Stimulated activated CD4-positive, alpha-beta T cell treated with anti-CD3 and anti-CD28 coated beads, Interleukin-2, amount 100 ng/mL, for 24 hours (primary cell): ENCODE measurements around the gene CKLF.

ENCODE experiments used
- DNase-seq, 2 donors: peaks; one replicate each; pipeline ENCODE4 v3.0.0-alpha.2; 2020

Gene CKLF

DNA sequence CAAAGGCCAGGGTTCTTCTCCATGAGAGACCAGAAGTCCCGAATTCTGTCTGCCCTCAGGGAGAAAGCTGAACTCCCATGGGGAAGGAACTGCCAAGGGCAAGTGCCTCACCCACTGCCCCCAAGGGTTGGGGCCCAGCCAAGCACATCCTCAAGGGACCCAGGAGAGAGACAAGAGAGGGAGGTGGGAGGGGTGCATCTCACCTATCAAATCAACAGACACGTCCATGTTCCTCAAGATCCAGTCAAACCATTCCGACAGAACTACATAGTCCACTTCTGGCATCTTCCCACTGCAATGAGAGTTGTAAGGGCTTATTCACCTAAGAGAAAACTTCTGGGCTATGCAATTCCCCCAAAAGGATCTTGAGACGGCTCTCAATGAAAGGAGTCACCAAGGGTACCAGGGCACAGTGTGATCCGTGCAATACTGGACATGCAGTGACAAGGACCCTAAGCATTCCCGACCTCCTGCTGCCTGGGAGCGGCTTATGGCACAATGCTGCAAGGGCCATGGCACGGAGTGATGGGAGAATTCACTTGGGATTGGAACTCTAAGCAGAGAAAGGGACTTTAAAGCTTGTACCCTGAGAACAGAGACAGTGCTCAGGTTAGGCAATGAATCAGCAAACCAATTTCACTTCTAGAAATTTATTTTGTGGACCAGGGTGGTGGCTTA, 34.7 kb upstream of the CKLF start:
- no peak for DNase-seq

DNA sequence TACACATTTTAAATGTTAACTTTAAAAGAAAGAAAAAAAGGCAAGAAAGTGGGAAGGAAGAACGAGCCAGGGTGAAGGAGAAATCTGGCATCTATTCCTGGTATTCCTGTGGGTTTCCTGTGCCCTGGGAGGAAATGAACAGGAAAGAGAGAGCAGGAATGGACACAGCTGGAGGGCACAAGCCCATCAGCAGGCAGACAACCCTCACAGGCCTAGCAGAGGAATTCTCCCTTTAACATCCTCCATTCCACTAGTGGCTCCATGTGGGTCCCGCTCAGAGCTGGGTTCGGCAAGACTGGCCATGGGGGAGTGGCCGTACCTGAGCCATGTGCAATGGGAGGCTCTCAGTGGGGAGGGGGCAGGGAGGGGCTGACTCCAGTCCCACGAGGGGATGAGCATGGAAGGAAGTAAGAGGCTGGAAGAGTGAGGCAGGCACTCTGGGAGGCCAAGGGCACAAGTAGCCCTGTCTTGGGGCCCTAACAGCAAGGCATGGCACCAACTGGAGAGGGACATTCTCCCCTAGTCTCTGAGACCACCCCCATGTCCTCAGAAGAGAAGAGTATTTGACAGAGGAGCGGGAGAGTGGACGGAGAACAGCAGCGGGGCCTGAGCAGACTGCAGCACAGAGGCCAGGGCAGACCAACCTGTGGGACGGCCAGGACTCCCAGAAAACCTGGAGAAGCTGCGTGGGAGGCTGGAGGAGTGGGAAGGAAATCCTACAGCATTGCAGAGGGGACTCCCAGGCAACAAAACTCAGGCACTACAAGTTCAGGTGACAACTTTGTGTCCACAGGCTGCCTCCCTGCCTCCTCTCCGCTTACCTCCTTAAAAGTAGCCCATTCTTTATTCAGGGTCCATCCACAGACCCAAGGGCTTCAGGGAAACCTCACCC, 32.6 kb upstream of the CKLF start:
- DNase-seq: no peak

DNA sequence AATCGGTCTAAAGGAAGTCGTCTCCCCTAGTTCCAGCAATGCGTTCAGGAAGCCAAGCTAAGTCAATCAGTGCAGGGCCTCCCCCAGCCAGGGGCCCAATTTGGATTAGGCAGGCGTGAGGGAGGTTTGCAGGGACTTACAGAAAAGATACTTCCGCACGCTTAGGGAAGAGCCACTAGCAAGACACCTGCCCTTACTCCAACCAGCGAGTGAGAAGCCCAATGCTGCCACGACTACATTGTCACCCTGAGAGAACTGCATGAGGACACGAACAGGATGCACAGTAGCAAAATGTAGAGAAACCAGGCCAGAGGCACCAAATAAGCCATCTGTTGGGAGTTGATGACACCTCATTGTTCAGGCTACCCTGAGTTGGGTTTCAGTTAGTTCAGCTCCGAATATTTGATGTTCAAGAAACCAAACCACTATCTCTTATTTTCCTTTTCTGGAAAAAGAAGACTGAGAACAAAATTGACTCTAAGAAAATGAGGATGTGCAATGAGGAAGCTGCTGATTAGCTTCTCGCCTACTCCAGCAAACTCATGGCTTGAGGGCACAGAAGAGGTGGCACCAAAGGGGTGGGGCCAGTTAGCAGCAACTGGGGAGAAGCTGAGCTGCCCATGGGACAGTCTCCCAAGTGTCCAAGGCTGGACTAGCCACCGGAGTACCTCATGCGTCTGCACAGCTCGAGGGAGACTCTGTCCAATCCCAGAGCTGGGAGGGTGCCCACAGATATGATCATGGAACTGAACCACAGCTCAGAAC, 31.8 kb upstream of the CKLF start:
- DNase-seq: no peak

DNA sequence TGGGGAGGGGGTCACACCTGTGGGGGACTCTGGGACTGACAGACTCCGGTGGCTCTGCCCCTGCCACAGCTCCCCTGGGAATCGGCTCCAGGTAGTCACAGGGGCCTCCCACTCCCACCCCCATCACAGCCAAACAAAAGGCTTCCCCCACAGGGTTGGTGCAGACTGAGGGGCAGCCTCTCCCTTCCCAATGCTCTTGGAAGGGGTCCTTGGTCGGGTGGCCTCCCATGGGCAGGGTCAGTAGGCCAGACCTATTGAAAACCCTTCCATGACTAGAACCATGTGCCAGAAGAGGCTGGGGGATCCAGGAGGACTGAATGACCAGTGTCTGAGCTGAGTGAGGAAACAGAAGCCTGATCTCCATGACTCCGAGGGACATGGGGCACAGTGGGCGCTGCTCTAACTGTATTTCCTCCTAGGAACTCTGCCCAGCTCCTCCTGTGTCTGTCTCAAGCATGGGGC, 31.1 kb upstream of the CKLF start:
- no peak for DNase-seq

DNA sequence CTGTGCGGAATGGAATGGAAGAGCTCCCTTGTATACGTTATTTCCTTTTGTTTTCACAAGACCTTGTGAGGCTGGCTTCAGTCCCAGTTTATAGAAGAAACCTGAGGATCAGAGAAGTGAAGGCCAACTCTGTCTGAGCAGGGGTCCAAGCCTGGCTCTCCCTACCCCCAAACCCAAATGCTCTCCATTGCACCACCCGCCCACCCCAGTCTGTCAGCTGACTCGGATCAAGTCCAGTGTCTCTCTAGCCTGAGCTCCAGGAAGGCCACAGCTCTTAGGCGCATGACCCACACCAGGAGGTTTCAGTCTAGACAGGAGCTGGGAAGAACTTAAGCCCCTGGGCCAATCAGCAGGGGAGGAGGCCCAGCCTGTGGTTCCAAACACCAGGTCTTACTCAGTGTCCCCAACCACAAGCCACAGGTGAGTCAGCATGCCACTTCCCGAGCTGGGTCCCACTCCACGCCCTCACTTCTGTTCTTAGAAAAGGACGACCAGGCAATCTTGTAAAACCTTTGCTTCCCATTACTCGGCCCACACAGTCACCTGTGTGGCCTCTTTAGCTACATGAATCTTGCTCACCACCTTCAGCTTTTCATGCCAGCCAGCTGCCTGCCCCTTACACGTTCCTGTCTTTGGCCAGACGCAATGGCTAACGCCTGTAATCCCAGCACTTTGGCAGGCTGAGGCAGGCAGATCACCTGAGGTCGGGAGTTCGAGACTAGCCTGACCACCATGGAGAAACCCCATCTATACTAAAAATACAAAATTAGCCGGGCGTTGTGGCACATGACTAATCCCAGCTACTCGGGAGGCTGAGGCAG, 30.2 kb upstream of the CKLF start:
- DNase-seq: peak; percentile 93 to 94

DNA sequence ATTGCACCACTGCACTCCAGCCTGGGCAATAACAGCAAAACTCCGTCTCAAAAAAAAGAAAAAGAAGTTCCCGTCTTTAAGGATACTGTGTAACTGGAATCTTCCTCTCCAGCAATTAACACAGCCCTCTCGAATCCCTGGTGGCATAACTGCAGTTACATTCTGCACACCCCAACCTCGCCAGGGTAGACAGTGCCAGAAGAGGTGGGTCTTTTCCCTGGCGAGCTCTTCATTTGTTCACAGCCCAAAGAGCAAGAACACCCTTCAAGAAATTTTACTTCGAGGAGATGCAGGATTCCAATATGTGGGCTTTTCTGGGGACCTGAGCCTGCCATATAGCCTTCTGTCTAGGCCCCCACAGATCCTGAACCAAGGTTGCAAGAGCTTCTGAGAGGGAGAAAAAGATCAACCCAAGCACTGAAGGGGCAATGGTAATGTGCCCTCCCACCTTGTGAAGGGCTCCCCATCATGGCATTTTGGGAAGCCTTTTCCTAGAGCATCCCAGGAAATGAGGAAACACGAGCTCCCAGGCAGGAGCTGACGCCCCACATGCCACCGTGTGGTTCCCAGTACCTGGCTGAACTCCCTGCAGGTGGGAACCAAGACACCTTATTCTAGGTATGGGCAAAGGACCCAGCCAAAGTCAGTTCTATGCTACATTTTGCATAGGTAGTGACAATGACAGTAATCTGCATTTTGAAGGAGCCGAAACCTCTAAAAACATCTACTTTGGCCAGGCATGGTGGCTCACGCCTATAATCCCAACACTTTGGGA, 29.4 kb upstream of the CKLF start:
- DNase-seq: no peak

DNA sequence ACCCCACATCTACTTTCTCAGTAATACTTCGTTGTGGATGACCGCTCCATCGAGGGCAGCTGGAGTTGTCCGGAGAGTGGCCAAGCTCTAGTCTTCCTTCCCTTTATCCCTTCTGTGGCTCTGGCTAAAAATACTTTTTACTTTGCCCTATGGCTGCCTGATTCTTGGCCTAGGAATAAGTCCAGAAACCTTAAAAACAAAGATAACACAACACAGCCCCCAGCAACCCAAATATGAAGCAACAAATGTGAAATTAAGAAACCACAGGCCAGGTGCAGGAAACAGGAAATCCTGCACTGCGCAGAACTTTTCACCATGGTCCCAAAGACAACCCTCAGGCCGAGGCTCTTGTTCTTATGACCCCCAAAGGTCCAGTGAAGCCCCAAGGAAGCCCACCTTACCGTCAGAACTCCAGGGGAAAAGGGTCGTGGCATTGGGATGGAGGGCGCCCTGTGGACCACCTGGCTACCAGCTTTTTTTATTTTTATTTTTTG, 28.5 kb upstream of the CKLF start:
- DNase-seq: no peak

DNA sequence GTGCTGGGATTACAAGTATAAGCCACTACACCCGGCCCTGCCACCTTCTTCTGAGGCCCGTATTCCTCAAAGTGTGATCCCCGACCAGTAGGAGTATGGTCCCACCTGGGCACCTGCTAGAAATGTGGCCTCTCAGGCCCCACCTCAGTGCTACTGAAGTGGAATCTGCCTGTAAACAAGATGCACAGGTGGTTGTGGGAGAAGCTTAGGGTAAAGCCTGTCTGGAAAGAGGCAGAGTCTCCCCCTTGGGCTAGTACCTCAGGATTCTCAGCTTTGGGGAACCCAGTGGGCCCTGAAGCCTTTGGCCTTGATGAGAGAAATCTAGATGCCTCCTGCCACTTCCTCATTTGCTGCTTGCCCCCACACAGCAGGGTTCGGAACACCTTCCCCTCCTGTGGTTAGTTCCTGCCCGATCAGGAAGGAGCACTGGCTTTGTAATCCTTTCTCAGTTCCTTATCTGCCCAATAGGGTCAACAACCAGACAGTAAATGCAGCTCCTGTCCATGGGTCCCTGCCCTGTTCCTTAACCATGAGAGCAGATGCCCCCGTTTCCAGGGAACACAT, 27.7 kb upstream of the CKLF start:
- DNase-seq: no peak

DNA sequence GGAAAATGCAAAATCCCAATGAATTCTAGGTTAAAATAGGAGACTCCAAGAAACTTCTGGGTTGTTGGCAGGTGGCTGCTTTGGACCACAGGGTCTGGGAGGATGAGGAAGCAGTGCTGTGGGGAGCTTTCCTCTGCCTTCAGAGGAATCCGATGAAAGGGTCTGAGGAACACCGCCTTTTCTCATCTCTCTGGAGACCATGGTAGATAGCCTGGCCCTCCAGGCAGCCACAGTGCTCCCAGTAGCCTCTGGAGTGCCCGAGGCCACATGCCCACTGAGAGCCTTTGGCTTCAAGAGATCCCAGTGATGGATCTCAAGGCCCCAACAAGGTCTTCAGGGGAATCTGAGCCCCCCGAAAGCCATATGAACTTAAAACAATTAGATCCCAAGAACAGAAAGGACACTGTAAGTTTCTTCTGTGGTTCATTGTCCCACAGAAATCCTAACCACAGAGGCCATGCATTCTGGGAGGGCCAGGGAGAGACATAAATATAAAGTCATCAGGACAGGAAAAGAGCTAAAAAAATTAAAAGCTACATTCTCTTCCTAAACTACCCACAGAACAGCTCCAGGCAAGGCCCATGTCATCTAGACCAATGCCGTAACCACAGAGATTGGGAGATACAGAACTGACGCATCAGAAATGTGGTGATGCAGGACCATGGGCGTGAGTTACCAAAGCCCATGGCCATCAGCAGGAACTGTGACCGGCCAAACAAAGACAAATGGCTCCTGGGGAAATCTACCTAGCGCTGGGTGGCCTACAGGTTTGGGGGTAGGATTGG, 26.8 kb upstream of the CKLF start:
- no peak for DNase-seq

DNA sequence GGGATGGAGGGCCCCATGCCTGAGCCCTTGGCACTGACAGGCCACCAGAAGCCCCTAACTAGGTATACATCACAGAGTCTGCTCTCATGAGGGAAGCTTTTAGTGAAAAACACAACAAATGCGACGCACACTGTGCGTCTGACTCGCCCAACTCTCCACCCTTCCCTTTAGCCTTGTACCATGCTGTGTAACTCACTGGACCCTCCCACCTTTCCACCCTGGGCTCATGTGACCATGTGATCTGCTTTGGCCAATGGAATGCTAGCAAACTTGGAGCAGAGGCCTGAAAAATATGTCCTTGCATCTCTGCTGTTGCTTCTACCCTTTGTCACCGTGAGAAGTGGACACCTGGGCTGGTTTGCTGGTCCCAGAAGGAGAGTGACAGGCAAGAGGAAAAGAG, 24.1 kb upstream of the CKLF start:
- DNase-seq: no peak

DNA sequence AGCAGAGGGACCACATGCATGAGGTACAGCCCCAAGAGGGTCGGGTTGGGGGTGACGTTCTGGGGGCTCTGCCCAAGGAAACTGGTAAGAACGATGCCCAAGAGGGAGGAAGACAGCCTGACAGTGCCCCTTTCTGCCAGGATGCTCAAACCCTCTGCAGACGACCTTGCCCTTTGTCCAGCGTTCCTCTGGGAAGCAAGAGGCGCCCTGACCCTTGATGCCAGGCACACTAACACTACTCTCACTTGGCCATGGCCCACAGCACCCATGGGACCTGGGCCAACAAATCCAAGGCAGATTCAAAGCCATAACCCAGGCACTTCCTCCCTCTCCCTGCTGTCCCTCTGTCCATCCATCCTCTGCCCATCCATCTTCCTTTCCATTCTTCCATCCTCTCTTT, 22.9 kb upstream of the CKLF start:
- no peak for DNase-seq

DNA sequence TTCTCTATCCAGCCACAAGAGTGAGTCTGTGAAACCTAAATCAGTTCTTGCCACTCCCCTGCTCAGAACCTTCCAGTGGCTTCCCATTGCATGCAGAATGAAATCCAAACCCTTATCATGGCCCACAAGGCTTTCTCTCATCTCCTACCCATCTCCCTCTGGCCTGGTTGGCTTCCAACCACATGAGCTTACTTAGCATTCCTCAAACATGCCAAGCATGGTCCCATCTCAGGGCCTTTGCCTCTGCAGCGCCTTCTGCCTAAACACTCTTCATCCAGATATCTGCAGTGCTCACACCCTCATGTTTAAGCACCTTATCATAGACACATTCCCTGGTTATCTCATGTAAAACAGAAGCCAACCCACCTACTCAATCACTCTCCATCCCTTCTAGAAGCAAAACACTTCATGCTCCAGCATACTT, 18.0 kb upstream of the CKLF start:
- no peak for DNase-seq

DNA sequence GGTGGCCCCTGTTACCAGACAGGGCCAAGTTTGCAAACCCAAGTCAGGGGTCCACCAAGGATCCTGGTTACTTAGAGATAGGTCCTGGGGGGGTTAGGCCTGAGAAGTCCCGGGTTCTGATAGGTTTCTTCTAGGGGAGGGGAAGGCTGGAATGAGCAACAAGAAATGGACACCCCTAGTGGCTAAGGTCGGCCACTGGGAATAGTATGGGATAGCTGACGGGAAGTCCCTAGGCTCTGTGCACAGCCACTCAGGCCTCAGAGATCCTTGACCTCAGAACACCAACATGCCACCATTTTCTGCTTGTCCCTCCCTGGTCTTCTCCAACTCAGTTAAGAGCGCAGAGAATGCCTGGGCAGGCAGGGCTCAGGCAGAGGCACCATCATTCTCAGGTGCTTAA, 15.9 kb upstream of the CKLF start:
- DNase-seq: no peak

DNA sequence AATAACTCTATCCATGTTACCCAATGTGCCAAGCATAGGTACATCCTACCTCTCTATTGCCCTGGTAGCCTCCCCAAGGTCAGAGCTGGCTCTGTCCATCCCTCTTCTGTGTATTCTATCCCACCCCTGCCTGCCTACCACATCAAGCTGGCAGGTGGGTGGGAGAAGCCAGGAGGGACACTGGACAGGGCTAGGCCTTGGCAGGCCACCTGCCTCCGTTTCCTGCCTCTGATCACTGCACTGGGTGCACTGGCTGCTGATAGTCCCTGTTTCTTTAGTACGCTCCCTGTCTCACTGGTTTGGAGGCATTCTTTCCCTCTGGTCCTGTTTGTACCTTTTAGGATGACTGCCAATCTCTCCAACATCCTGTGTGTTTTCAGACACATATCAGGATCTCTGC, 15.1 kb upstream of the CKLF start:
- no peak for DNase-seq

DNA sequence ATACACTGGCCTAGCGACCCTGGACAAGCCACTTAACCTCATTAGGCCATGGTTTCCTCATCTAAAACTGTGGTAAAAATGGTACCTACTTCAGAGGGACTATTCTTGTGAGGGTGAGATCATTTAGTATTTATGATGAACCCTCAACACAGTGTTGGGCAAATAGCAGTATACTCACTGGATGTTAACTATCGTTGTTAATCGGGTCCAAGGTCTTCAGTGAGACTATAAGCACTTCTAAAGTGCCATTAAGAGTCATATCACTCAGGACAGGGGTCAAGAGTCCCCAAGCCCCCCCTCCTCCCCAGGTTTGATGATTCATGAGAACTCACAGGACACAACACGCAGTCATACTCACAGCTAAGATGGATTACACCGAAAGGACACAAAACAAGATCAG, 13.5 kb upstream of the CKLF start:
- DNase-seq: no peak

DNA sequence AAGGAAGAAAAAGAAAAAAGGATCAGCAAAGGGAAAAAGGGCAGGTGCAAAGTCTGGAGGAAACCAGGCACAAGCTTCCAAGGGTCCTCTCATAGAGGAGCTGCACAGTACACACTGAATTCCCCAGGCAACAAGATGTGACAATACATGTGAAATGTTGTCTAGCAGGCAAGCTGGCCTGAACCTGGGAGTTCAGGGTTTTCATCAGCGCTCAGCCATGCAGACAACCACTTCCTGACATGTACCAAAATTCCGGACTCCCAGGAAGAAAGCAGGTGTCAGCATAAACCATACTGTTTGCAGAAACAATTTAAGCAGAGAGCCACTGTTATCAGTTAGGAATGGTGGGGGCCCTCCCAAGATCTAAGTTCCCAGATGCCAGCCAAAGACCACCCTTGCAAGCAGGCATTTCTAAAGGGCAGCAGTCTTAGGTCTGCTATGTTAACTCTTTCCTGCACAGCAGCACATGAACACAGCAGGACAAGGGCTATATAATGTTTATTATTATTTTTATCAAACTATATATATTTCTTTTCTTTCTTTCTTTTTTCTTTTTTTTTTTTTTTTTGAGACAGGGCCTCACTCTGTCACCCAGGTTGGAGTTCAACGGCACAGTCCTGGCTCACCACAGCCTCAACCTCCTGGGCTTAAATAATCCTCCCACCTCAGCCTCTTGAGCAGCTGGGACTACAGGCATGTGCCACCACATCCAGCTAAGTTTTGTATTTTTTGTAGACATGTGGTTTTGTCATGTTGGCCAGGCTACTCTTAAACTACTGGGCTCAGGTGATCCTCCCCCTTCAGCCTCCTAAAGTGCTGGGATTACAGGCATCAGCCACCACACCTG, 12.5 kb upstream of the CKLF start:
- no peak for DNase-seq

DNA sequence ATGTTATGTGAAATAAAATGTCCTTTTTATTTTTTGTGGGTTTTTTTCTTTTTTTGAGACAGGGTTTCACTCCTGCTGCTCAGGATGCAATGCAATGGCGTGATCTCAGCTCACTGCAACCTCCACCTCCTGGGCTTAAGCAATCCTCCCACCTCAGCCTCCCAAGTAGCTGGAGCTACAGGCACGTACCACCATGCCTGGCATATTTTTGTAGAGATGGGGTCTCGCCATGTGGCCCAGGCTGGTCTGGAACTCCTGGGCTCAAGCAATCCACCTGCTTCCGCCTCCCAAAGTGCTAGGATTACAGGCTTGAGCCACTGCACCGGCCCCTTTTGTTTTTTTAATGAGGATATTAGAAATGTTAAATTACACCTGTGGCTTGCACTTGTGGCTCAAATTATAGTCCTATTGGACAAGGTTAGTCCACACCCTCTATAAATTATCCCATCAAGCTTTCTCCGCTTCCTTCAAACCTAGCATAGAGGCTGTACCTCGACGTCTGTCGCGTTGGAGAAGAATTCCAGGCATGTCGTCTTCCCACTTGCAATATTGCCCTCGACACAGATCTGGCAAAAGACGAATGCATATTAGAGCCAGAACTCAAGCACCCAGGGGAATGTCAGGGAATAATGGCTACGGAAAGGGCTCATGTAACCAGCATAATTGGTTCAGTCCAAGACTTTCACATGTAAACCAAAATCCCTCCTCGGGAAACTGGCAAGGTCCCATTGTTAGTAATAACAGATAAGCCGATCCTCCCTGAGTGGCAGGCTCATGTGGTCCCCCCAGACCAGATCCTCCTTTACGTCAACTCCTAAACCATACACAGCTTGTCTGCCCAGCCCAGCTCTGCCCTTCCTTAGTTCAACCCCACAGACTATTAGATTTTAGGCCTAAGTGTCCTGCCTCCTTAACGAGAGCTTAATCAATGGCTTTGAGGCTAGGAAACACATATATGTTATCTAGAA, 10.7 kb upstream of the CKLF start:
- DNase-seq: no peak

DNA sequence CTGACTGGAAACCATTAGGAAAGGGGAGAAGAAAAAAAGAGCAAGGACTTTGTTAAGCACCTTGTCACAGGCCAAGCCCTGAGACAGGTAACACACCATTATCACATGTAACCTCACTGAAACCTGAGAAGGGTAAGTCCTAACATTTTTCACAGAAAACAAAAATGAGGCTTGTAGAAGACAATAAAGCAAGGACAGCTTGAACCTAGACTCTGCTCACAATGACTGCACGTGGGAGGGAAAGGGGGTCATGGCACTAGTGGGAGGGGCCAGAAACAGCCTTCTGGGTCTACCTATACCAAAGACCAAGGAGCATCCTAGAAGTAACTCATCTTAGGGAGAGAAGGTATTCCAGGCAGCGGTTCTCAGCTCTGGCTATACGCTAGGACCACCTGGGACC, 10.0 kb upstream of the CKLF start:
- DNase-seq: no peak
